NCI-H748 treated with DMSO at 0.1 percent for 48 hours (cell line): Measurements from ENCODE around the gene SSC5D.

Source experiments
- DNase-seq: peaks from one replicate; lab custom pipeline; 2025; lab: John Stamatoyannopoulos, UW

SSC5D gene

DNA sequence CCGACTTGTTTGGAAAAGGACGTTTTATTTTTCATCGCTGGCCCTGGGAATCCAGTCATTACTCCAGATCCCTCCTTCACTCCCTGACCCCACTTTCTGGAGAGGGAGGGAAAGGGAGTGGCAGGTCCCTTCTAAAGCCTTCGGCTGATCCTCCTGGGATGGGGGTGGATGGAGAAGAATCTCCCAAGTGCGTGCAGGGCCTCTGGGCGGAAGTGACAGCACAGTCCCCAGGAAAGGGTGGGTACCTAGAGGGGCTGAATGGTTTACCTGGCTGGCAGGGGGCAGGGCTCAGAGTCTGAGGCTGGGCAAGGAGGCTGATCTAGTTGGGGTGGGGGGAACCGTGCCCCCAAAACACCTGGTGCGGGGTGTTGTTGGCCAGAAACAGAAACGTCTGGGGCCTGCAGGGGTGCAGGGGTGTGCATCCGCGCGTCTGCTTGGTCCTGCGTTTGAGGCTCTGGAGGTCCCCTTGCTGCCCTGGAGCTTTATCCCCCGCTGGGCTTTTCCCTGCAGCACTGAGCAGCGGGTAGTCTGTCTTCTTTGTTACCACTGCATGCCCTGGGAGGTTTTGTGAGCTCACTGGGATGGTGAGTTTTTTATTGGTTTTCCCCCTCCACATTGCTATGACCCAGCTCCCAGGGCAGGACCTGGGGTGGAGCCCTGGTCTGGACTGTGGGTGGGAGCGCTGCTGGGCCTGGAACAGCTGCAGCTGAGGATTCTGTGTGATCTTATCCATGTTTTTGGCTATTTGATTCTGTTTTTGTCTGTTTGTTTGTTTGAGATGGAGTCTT, 14.8 kb upstream of the SSC5D start:
- DNase-seq, result no peak

DNA sequence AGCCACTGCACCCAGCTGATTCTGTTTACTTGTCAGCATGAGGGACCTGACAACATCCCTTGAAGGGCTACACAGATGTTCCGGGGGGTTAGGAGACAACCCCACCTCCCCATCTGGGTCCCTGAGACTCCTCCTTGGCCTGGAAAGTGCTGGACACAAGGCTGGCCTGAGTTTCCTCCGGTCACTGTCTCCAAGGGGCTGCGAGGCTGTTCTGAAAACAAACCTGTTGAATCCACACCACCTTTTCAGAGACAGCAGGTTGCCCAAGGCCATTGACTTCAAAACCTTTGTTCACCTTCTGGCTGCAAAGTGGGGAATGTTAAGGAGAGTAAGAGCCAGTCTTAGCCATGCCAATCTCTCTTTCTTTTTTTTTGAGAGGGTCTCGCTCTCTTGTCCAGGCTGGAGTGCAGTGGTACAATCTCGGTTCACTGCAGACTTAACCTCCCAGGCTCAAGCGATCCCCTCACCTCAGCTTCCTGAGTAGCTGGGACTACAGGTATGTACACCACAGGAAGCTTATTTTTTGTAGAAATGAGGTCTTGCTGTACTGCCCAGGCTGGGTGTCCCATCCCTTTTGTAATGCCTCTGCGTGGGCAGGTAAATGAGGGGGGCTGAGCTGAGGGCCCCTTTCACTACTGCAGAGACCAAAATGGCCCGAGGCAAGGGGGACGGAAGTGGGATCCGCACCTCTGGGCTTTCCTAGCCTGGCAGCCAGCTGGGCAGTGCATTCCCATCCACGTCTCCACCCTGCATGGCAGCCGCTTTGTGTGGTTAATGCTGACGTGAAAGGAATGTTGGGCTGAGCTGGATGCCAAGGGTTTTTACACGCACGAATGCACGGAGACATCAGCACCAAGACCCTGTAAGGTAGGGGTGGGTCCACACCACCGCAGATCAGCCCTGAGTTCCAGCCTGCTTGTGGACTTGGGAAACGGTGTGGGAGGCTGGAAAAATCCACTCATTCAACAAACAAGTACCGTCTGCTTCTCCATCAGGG, 13.7 kb upstream of the SSC5D start:
- DNase-seq, result no peak

GRCh38 chr19:55476100-55476775, 12.0 kb upstream of the SSC5D start, which contains the start of gene ZNF628:
TSS of gene ZNF628 (plus strand) at chr19:55476617. CDS start at chr19:55479911, 3,294 bp downstream.
- peak; percentile 94 for DNase-seq

DNA sequence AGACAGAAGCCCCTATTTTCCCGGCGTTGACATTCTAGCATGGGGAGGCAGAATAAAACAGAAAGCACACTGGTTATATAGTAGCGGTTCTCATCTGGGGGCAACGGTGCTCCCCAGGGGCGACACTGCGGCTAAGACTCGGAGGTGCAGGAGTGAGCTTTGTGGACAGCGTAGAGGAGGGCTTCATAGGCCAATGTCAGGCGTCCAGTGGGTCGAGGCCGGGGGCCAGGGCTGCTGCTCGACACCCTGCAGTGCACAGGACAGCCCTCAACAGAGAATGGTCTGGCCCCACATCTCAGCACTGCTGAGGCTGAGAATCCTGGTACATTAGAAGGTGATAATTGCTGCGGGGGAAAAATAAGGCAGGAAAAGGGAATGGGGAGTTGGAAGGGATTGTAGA, 10.3 kb upstream of the SSC5D start:
- no peak for DNase-seq

DNA sequence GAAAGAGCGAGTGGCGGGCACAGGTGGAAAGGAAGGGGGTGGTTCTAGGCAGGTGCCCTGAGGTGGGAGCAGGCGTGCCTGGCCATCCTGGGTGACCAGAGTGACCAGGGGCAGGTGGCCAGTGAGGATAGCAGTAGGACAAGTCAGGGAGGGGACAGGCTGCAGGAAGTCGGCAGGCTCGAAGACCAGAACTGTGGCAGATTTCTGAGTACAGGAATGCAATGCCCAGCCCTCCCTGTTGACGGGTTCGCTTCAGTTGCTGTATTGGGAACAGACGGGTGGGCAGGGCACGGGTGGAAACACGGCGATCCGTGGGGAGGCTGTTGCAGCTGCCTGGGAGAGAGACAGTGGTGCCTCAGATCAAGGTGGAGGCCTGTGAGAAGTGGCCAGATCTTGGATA, 9.9 kb upstream of the SSC5D start:
- no peak for DNase-seq

DNA sequence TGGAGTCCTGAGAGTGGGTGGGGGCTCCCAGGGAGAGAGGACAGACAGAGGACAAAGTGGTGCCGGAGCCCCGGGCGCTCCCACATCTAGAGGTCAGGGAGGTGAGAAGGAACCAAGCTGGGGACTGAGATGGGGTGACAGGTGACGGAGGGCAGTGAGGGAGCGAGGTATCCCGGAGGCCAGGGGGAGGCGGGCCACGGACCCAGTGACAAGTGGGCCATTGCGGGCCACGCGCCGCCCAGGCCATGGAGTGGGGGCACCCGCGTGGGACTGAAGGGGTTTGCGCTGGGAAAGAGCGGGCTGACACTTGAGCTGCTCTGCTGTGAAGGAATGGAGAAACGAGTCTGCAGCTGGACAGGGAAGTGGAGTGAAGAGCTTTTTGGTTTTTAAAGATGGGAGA, 9.2 kb upstream of the SSC5D start:
- no peak for DNase-seq

GRCh38 chr19:55479451-55480230, 8.6 kb upstream of the SSC5D start:
- DNase-seq, result no peak

GRCh38 chr19:55481148-55481793, 7.0 kb upstream of the SSC5D start:
- DNase-seq, result no peak

DNA sequence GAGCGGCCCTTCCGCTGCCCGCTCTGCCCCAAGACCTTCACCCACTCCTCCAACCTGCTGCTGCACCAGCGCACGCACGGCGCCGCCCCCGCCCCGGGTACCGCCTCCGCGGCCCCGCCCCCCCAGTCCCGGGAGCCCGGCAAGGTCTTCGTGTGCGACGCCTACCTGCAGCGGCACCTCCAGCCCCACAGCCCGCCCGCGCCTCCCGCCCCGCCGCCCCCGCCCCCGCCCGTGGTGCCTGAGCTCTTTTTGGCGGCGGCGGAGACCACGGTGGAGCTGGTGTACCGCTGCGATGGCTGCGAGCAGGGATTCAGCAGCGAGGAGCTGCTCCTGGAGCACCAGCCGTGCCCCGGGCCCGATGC, 6.5 kb upstream of the SSC5D start:
- DNase-seq, result no peak

GRCh38 chr19:55482156-55482961, 5.9 kb upstream of the SSC5D start:
- no peak for DNase-seq

DNA sequence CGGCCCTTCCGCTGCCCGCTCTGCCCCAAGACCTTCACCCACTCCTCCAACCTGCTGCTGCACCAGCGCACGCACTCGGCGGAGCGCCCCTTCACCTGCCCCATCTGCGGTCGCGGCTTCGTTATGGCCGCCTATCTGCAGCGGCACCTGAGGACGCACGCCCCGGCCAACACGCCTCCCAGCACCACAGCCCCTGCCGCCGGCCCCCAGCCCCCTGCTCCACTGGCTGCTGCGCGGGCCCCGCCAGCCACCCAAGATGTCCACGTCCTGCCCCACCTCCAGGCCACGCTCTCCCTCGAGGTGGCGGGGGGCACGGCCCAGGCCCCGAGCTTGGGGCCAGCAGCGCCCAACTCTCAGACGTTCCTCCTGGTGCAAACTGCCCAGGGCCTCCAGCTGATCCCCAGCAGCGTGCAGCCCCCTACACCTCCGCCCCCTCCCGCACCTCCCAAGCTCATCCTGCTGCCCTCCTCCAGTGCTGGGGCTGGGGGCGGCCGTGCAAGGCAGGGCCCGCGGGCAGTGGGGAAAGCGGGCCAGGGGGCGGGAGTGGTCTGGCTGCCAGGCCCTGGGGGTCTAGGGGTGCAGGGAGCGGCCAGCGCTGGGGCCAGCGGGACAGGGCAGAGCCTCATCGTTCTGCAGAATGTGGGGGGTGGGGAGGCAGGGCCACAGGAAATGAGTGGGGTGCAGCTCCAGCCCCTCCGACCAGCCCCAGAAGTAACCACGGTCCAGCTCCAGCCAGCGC, 5.1 kb upstream of the SSC5D start:
- DNase-seq, result no peak

GRCh38 chr19:55483706-55484592, 4.3 kb upstream of the SSC5D start:
- no peak for DNase-seq

DNA sequence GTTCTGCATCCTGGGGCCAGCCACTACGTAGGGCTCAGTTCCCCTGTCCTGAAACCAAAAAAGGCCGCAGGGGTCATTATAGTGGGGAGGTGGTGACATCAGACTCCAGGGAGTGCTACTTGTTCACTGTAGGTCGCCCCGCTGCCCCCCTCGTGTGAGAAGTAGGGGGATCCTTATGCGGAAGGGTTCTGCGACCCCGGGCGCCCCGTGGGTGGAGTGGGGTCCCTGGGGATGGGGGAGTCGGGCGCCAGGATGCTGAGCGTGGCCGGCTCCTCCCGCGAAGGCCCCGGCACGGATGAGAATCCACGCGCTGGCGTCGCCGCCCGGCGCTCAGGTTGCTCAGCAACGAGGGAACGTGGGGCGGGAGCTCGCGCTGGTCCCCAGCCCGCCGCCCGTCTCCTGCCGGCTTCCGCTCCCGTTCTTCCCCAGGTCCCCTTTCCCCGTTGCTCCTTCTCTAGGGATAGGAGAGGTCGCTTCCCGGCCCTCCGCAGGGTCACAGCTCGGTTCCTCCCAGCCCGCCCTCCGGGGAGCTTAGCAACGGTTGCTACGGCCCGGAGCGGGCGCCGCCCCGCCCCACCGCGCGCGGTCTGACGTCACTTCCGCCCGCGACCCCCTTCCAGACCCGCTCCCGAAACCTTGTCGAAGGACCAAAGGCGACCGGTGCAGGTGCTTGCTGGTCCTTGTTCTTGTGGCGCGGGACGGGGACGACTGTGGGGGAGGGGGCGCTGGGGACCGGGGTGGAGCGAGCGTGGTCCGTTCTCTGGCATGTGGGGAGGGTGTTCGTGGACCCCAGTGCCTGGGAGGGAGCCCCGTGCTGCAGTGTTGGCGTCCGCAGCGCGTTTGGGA, 3.4 kb upstream of the SSC5D start, which contains the start of gene NAT14:
Gene NAT14 (plus strand): TSS at position 596 of the 846 bp plus-strand sequence. CDS start 521 bp downstream, outside the sequence.
- DNase-seq, result peak; percentile 77

DNA sequence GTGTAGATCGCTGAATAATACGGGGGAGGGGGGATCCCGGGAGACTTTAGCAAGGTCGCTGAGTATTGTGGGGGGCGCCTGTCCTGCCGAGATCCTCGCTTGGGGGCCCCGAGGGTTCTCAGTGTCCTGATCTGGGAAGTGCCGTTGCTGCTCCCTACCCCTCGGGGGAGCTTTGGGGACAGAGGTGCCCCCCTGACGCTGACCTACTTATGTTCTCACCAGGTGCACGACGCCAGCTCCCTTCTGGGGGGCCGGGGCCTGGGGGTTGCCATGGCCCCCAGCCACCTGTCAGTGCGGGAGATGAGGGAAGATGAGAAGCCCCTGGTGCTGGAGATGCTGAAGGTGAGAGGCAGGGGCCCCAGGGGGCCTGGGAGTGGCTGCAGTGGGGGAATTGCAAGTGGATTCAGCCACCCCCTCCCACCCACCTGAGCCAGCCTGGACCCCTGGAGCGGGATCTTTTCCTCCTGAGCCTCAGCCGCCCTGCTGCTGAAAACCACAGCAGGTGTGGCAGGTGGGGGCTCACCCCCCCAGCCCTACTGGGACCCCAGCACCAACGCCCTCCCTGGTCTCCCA, 2.7 kb upstream of the SSC5D start:
- no peak for DNase-seq

- DNase-seq, result no peak
These were observed 1.9 kb upstream of the SSC5D start for GRCh38 chr19:55486043-55486970.
